ENCODE data around the gene INAVA. TPM values are rescaled to one million over a fixed set of nuclear protein-coding genes. Genes with fewer than 3 reads are reported as not detected.
A peak's percentile ranks its signal among the peaks of the same experiment; 100 is the strongest.

The INAVA gene
- total and polyA plus RNA-seq, 3 experiments from 2014 or later, result 0.09 to 0.37 (median 0.24) TPM

GRCh38 chr1:200880212-200880611, 14.5 kb upstream of the INAVA start:
- H3K27me3 ChIP-seq (ENCODE audit: insufficient read depth, low read length, poor library complexity, severe bottlenecking), result peaks cover 3% of the 10 kb centered on the region
- H3K27me3 Mint-ChIP-seq, result peaks cover 4 to 7% of the 10 kb centered on the region in 2 donors
- H3K4me1 ChIP-seq (ENCODE audit: insufficient read depth, low read length), result peaks cover 20% of the 10 kb centered on the region
- peak overlapping the region in 1 of 8 donors; percentile 17 for H3K27ac Mint-ChIP-seq
- DNase-seq, result no peak
- H3K36me3 ChIP-seq (ENCODE audit: insufficient read depth, low read length), result no peaks in the 10 kb centered on the region
- CTCF ChIA-PET, result no interaction called here
- H3K27ac ChIP-seq (ENCODE audit: low read depth, low read length), result no peak overlapping the region
- no peaks in the 10 kb centered on the region for H3K9me3 Mint-ChIP-seq
- H3K4me1 Mint-ChIP-seq, result peaks cover 31 to 42% (median 41%) of the 10 kb centered on the region in 3 donors
- POLR2A ChIA-PET, result interaction anchor here (1.0 kb wide), 1 partner anchor 8 kb away, joined by 6 read pairs; no protein-coding TSS in a partner anchor
- H3K4me3 ChIP-seq (ENCODE audit: low read length), result no peak overlapping the region
- H3K4me3 Mint-ChIP-seq, result no peak overlapping the region
- no peaks in the 10 kb centered on the region for H3K36me3 Mint-ChIP-seq
- H3K9me3 ChIP-seq (ENCODE audit: low read length), result no peaks in the 10 kb centered on the region

- Histone ChIP-seq H3K4me3 (ENCODE audit: low read length) (no peak overlapping the region), H3K4me1 (ENCODE audit: insufficient read depth, low read length) (peaks cover 22% of the 10 kb centered on the region), H3K36me3 (ENCODE audit: insufficient read depth, low read length) (no peaks in the 10 kb centered on the region), H3K9me3 (ENCODE audit: low read length) (no peaks in the 10 kb centered on the region), H3K27ac (ENCODE audit: low read depth, low read length) (no peak overlapping the region), H3K27me3 (ENCODE audit: insufficient read depth, low read length, poor library complexity, severe bottlenecking) (no peaks in the 10 kb centered on the region)
- Mint-ChIP-seq H3K4me3 (no peak overlapping the region), H3K27ac (no peak overlapping the region), H3K36me3 (no peaks in the 10 kb centered on the region), H3K27me3 (peaks cover 0 to 2% of the 10 kb centered on the region in 2 donors), H3K4me1 (peaks cover 40 to 51% (median 50%) of the 10 kb centered on the region in 3 donors), H3K9me3 (no peaks in the 10 kb centered on the region)
- DNase-seq, result no peak
- POLR2A ChIA-PET, result no interaction called here
- CTCF ChIA-PET, result no interaction called here
Measured at GRCh38 chr1:200883118-200883517, 11.6 kb upstream of the INAVA start.

- Mint-ChIP-seq H3K9me3 (no peaks in the 10 kb centered on the region), H3K36me3 (no peaks in the 10 kb centered on the region), H3K27me3 (peaks cover 0 to 3% of the 10 kb centered on the region in 2 donors), H3K4me1 (peaks cover 58 to 70% (median 64%) of the 10 kb centered on the region in 3 donors), H3K4me3 (peak overlapping the region in 5 of 7 donors; percentile 16 to 75 (median 46)), H3K27ac (peak overlapping the region in 6 of 8 donors; percentile 19 to 88 (median 74))
- Histone ChIP-seq H3K27ac (ENCODE audit: low read depth, low read length) (no peak overlapping the region), H3K4me1 (ENCODE audit: insufficient read depth, low read length) (peaks cover 43% of the 10 kb centered on the region), H3K4me3 (ENCODE audit: low read length) (no peak overlapping the region), H3K9me3 (ENCODE audit: low read length) (no peaks in the 10 kb centered on the region), H3K27me3 (ENCODE audit: insufficient read depth, low read length, poor library complexity, severe bottlenecking) (peaks cover 3% of the 10 kb centered on the region), H3K36me3 (ENCODE audit: insufficient read depth, low read length) (no peaks in the 10 kb centered on the region)
- no peak for DNase-seq
- CTCF ChIA-PET, result no interaction called here
- POLR2A ChIA-PET, result no interaction called here
Measured at GRCh38 chr1:200885623-200886402, 8.9 kb upstream of the INAVA start.

GRCh38 chr1:200886594-200886993, 8.1 kb upstream of the INAVA start:
- peaks cover 47% of the 10 kb centered on the region for H3K4me1 ChIP-seq (ENCODE audit: insufficient read depth, low read length)
- no peak for DNase-seq
- no peaks in the 10 kb centered on the region for H3K9me3 Mint-ChIP-seq
- no peaks in the 10 kb centered on the region for H3K36me3 ChIP-seq (ENCODE audit: insufficient read depth, low read length)
- no peaks in the 10 kb centered on the region for H3K36me3 Mint-ChIP-seq
- peaks cover 57 to 71% (median 69%) of the 10 kb centered on the region in 3 donors for H3K4me1 Mint-ChIP-seq
- CTCF ChIA-PET, result no interaction called here
- H3K27me3 Mint-ChIP-seq, result peaks cover 0 to 3% of the 10 kb centered on the region in 2 donors
- POLR2A ChIA-PET, result interaction anchor here (0.6 kb wide), 1 partner anchor 127 kb away, joined by 4 read pairs; no protein-coding TSS in a partner anchor
- H3K4me3 Mint-ChIP-seq, result peak overlapping the region in 6 of 7 donors; percentile 42 to 85 (median 50)
- no peaks in the 10 kb centered on the region for H3K9me3 ChIP-seq (ENCODE audit: low read length)
- peak overlapping the region; percentile 3 to 88 (median 64) for H3K27ac Mint-ChIP-seq
- no peak overlapping the region for H3K27ac ChIP-seq (ENCODE audit: low read depth, low read length)
- H3K4me3 ChIP-seq (ENCODE audit: low read length), result no peak overlapping the region
- peaks cover 5% of the 10 kb centered on the region for H3K27me3 ChIP-seq (ENCODE audit: insufficient read depth, low read length, poor library complexity, severe bottlenecking)

GRCh38 chr1:200887036-200887435, 7.7 kb upstream of the INAVA start:
- POLR2A ChIA-PET, result interaction anchor here (0.6 kb wide), 1 partner anchor 127 kb away, joined by 4 read pairs; no protein-coding TSS in a partner anchor
- DNase-seq, result no peak
- H3K4me3 Mint-ChIP-seq, result peak overlapping the region in 6 of 7 donors; percentile 43 to 86 (median 73)
- H3K36me3 Mint-ChIP-seq, result no peaks in the 10 kb centered on the region
- peak overlapping the region; percentile 3 to 88 (median 63) for H3K27ac Mint-ChIP-seq
- Histone ChIP-seq H3K4me3 (ENCODE audit: low read length) (no peak overlapping the region), H3K27me3 (ENCODE audit: insufficient read depth, low read length, poor library complexity, severe bottlenecking) (peaks cover 5% of the 10 kb centered on the region), H3K27ac (ENCODE audit: low read depth, low read length) (no peak overlapping the region), H3K4me1 (ENCODE audit: insufficient read depth, low read length) (peaks cover 51% of the 10 kb centered on the region), H3K9me3 (ENCODE audit: low read length) (no peaks in the 10 kb centered on the region), H3K36me3 (ENCODE audit: insufficient read depth, low read length) (no peaks in the 10 kb centered on the region)
- CTCF ChIA-PET, result interaction anchor here (1.6 kb wide), 1 partner anchor 24 kb away, joined by 5 read pairs; no protein-coding TSS in a partner anchor
- H3K9me3 Mint-ChIP-seq, result no peaks in the 10 kb centered on the region
- H3K4me1 Mint-ChIP-seq, result peaks cover 57 to 75% (median 70%) of the 10 kb centered on the region in 3 donors
- H3K27me3 Mint-ChIP-seq, result peaks cover 3 to 5% of the 10 kb centered on the region in 2 donors

- ChIA-PET POLR2A (interaction anchor here (1.1 to 1.8 kb wide), 4 partner anchors 10 to 18 kb away, joined by 3 to 8 read pairs (median 5); no protein-coding TSS in a partner anchor), CTCF (interaction anchor here (0.7 to 2.0 kb wide), 8 partner anchors 8 to 266 kb away, joined by 3 to 8 read pairs (median 6); no protein-coding TSS in a partner anchor)
- peak overlapping the region; percentile 32 to 93 (median 84) for H3K27ac Mint-ChIP-seq
- Histone ChIP-seq H3K4me3 (ENCODE audit: low read length) (peak overlapping the region; percentile 1), H3K36me3 (ENCODE audit: insufficient read depth, low read length) (no peaks in the 10 kb centered on the region), H3K9me3 (ENCODE audit: low read length) (no peaks in the 10 kb centered on the region), H3K4me1 (ENCODE audit: insufficient read depth, low read length) (peaks cover 51% of the 10 kb centered on the region), H3K27me3 (ENCODE audit: insufficient read depth, low read length, poor library complexity, severe bottlenecking) (peaks cover 5% of the 10 kb centered on the region), H3K27ac (ENCODE audit: low read depth, low read length) (no peak overlapping the region)
- DNase-seq, result no peak
- no peaks in the 10 kb centered on the region for H3K9me3 Mint-ChIP-seq
- H3K4me1 Mint-ChIP-seq, result peaks cover 58 to 79% (median 71%) of the 10 kb centered on the region in 3 donors
- H3K36me3 Mint-ChIP-seq, result no peaks in the 10 kb centered on the region
- peak overlapping the region; percentile 42 to 93 (median 72) for H3K4me3 Mint-ChIP-seq
- peaks cover 11 to 12% of the 10 kb centered on the region in 2 donors for H3K27me3 Mint-ChIP-seq
Measured at GRCh38 chr1:200887772-200888348, 6.8 kb upstream of the INAVA start.

GRCh38 chr1:200888349-200888838, 6.3 kb upstream of the INAVA start:
- H3K27ac Mint-ChIP-seq, result peak overlapping the region; percentile 32 to 93 (median 85)
- peaks cover 51% of the 10 kb centered on the region for H3K4me1 ChIP-seq (ENCODE audit: insufficient read depth, low read length)

More at GRCh38 chr1:200888349-200888838, 6.3 kb upstream of the INAVA start:
- DNase-seq, result peak; percentile 36 to 82 (median 68)
- H3K27me3 Mint-ChIP-seq, result peaks cover 12 to 16% of the 10 kb centered on the region in 2 donors
- H3K4me1 Mint-ChIP-seq, result peaks cover 57 to 79% (median 71%) of the 10 kb centered on the region in 3 donors
- ChIA-PET CTCF (interaction anchor here (0.7 to 2.0 kb wide), 8 partner anchors 9 to 266 kb away, joined by 3 to 8 read pairs (median 6); no protein-coding TSS in a partner anchor), POLR2A (interaction anchor here (0.8 to 1.8 kb wide), 5 partner anchors 9 to 18 kb away, joined by 3 to 8 read pairs (median 5); no protein-coding TSS in a partner anchor)
- Histone ChIP-seq H3K4me3 (ENCODE audit: low read length) (peak overlapping the region; percentile 1), H3K27ac (ENCODE audit: low read depth, low read length) (no peak overlapping the region), H3K36me3 (ENCODE audit: insufficient read depth, low read length) (no peaks in the 10 kb centered on the region), H3K27me3 (ENCODE audit: insufficient read depth, low read length, poor library complexity, severe bottlenecking) (peaks cover 5% of the 10 kb centered on the region), H3K9me3 (ENCODE audit: low read length) (no peaks in the 10 kb centered on the region)
- peak overlapping the region; percentile 42 to 93 (median 72) for H3K4me3 Mint-ChIP-seq
- H3K36me3 Mint-ChIP-seq, result no peaks in the 10 kb centered on the region
- H3K9me3 Mint-ChIP-seq, result no peaks in the 10 kb centered on the region
